Cardiac muscle cell (in vitro differentiated cells and primary cell): ENCODE results near the gene SYT9. TPM values are rescaled to one million over a fixed set of nuclear protein-coding genes. Genes with fewer than 3 reads are reported as not detected.

Source experiments
- DNase-seq, 2 donors: peaks; one replicate each; pipeline versions ENCODE4 v3.0.0 to v3.0.0-alpha.2; 2010 to 2017; ENCODE audit warnings: low read depth in 1 of 2, low spot score in 1 of 2
- H3K27ac ChIP-seq: fragments of 200-600 bp; sonication (generic); 2 replicates; pipeline ENCODE4 v1.5.1; 2016
- H3K27me3 ChIP-seq: fragments of 200-600 bp; sonication (generic); 2 replicates; pipeline ENCODE4 v1.6.0; 2016; ENCODE audit warnings: control low read depth
- H3K36me3 ChIP-seq: fragments of 200-600 bp; sonication (generic); 2 replicates; pipeline ENCODE4 v1.5.1; 2016; ENCODE audit warnings: control low read depth
- H3K4me1 ChIP-seq: fragments of 200-600 bp; sonication (generic); 2 replicates; pipeline ENCODE4 v1.8.1; 2017; ENCODE audit warnings: low read depth, mild to moderate bottlenecking, mixed run types
- H3K4me3 ChIP-seq: fragments of 200-600 bp; sonication (generic); 2 replicates; pipeline ENCODE4 v1.5.1; 2016; ENCODE audit warnings: mild to moderate bottlenecking
- H3K9me3 ChIP-seq: fragments of 200-600 bp; sonication (generic); 2 replicates; pipeline ENCODE4 v1.5.1; 2017; ENCODE audit warnings: low read depth, mild to moderate bottlenecking, control low read depth
- polyA plus RNA-seq: library from polyadenylated mRNA; unstranded; fragments of >200 nt; fragmentation: Nextera tagmentation; extraction: Ambion mirVana; gene quantifications from 2 replicates; pipeline ENCODE4 v1.2.1, GENCODE V29; 2016
- total RNA-seq: library from RNA; depleted of rRNA; stranded (reverse); fragments of >200 nt; gene quantifications from 2 replicates; pipeline ENCODE4 v1.2.3, GENCODE V29; 2016
- TF ChIP-seq, protein P1 (sequence below): IDR thresholded peaks from 2 replicates; pipeline ENCODE4 v1.5.1; 2012; ENCODE audit warnings: low read depth, mild to moderate bottlenecking, low read length

SYT9 gene
- total and polyA plus RNA-seq, 2 experiments from 2014 or later = 1.3 to 2.2 TPM

DNA sequence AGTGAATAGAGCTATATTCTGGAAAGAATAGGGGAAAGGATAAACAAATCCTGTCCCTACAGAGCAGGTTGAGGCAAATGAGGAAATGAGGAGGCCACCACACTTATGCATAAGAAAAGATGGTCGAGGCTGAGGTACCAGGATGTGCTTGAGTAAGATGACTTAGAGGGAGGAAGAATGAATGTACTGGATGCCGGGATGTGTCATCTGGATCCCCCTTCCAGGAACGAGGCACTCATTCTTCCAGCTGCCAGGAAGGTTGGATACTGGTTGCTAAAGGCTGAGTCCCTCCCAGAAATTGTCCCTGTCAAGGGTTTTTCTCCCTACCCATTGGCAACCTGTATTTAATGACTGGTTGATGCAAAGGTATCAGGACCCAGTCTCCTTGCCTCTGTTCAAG, 31.1 kb upstream of the SYT9 start:
- no peak overlapping the region for H3K4me3 ChIP-seq
- TF ChIP-seq, protein P1, sequence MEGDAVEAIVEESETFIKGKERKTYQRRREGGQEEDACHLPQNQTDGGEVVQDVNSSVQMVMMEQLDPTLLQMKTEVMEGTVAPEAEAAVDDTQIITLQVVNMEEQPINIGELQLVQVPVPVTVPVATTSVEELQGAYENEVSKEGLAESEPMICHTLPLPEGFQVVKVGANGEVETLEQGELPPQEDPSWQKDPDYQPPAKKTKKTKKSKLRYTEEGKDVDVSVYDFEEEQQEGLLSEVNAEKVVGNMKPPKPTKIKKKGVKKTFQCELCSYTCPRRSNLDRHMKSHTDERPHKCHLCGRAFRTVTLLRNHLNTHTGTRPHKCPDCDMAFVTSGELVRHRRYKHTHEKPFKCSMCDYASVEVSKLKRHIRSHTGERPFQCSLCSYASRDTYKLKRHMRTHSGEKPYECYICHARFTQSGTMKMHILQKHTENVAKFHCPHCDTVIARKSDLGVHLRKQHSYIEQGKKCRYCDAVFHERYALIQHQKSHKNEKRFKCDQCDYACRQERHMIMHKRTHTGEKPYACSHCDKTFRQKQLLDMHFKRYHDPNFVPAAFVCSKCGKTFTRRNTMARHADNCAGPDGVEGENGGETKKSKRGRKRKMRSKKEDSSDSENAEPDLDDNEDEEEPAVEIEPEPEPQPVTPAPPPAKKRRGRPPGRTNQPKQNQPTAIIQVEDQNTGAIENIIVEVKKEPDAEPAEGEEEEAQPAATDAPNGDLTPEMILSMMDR = no peak
- H3K36me3 ChIP-seq = no peaks in the 10 kb centered on the region
- H3K9me3 ChIP-seq = no peaks in the 10 kb centered on the region
- no peak overlapping the region for H3K27ac ChIP-seq
- no peak for DNase-seq
- H3K27me3 ChIP-seq = no peaks in the 10 kb centered on the region
- H3K4me1 ChIP-seq = no peaks in the 10 kb centered on the region

DNA sequence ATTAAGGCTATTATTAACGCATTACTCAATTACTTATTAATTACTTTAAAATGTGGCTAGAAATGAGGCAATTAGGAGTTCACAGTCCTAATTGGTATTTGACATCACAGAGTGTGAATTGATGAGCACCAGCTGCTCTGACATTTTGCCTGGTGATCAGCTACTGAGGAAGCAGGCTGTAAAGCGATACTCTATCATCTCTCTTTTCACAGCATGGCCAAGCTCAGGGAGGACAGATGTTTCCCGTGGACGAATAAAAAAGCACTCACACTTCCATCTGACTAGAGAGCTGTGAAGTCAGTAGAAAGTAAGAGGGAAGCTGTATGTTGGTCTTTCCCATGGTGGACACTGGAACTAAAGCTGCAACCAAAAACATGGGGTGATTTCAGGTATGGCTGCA, 29.1 kb upstream of the SYT9 start:
- Histone ChIP-seq H3K36me3 (no peaks in the 10 kb centered on the region), H3K27me3 (no peaks in the 10 kb centered on the region), H3K4me1 (no peaks in the 10 kb centered on the region), H3K27ac (no peak overlapping the region), H3K9me3 (no peaks in the 10 kb centered on the region), H3K4me3 (no peak overlapping the region)
- no peak for DNase-seq
- TF ChIP-seq, protein P1 = no peak

DNA sequence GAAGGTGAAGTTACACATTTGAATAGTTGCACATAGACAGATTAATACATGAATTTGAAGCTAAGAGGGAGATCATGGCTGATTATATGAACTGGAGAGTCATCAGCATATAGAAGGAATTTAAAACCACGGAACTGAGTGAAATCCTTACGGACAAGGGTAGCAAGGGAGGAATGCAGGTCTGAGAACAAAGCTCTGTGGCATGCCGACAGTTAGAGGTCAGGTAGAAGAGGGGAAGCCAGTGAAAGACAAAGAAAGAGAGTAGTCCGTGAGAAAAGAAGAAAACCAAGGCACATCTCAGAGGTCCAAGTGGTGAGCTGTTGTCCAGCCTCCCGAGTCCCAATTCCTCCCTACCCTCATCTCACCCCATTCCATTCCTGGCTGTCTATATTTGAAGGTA, 11.8 kb upstream of the SYT9 start:
- H3K27ac ChIP-seq = no peak overlapping the region
- DNase-seq = no peak
- H3K9me3 ChIP-seq = no peaks in the 10 kb centered on the region
- TF ChIP-seq, protein P1 = no peak
- peaks cover 53% of the 10 kb centered on the region for H3K27me3 ChIP-seq
- H3K4me3 ChIP-seq = no peak overlapping the region
- no peaks in the 10 kb centered on the region for H3K4me1 ChIP-seq
- H3K36me3 ChIP-seq = no peaks in the 10 kb centered on the region

DNA sequence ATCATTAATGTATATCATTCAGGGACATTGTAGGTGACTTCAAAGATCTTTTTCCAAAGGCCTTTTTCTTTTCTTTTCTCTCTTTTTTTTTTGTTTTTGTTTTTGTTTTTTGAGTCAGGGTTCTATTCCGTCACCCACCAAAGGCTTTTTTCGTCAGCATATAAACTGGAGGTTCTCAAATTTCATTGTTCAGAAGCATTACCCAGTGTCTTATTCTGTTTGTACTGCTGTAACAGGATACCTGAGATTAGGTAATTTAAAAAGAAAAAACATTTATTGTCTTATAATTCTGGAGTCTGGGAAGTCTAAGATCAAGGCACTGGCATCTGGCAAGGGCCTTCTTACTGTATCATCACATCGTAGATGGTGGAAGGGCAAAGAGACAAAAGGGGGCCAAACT, 6.4 kb upstream of the SYT9 start:
- Histone ChIP-seq H3K4me1 (no peaks in the 10 kb centered on the region), H3K27ac (no peak overlapping the region), H3K36me3 (no peaks in the 10 kb centered on the region), H3K9me3 (no peaks in the 10 kb centered on the region), H3K27me3 (peaks cover 52% of the 10 kb centered on the region), H3K4me3 (no peak overlapping the region)
- no peak for DNase-seq
- TF ChIP-seq, protein P1 = no peak

DNA sequence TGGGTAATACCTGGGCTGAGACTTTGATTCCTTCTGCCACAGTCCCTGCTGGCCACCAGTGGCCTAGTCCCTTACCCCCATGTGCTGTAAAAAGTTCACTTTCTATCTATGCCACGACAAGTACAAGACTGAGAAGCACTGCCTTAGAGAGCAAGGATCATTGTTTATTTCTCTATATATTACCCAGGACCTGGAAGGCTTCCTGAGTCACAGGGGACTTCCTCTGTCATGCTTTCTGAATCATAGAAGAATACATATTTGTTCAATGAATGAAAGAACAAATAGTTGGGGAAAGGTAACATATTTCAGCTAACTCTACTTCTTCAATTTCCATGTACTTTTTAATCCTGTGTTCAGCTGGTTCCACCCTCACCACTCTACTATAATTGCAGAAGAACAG, 5.5 kb upstream of the SYT9 start:
- peaks cover 53% of the 10 kb centered on the region for H3K27me3 ChIP-seq
- no peaks in the 10 kb centered on the region for H3K9me3 ChIP-seq
- no peak overlapping the region for H3K27ac ChIP-seq
- no peak for DNase-seq
- no peaks in the 10 kb centered on the region for H3K36me3 ChIP-seq
- TF ChIP-seq, protein P1 = no peak
- no peaks in the 10 kb centered on the region for H3K4me1 ChIP-seq
- H3K4me3 ChIP-seq = no peak overlapping the region

DNA sequence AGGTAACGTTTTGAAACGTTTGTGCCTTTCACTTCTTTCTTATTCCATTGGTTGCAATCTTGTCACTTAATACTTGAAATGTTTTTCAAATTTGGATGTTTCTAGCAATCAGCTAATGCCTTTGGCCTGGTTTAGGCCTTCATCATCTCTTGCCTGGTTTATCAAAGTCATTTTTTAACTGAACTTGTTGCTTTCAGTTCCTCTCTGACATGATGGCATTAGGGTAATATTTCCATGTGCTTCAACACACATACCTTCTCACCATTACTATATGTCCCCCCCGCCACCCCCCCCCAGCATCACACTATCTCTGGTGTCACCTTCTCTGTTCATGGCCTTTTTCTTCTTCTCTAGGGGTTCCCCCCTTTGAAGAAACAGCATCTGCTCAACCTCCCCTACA, 1.5 kb upstream of the SYT9 start:
- Histone ChIP-seq H3K4me1 (peaks cover 10% of the 10 kb centered on the region), H3K27me3 (peaks cover 58% of the 10 kb centered on the region), H3K36me3 (no peaks in the 10 kb centered on the region), H3K4me3 (no peak overlapping the region), H3K9me3 (no peaks in the 10 kb centered on the region), H3K27ac (no peak overlapping the region)
- TF ChIP-seq, protein P1 = no peak
- no peak for DNase-seq
